Measurements from ENCODE around the gene HSF4. TPM values are rescaled to one million over a fixed set of nuclear protein-coding genes. Genes with fewer than 3 reads are reported as not detected.

Gene HSF4
- total RNA-seq, 1 donor from 2014 or later = 0.63 TPM

DNA sequence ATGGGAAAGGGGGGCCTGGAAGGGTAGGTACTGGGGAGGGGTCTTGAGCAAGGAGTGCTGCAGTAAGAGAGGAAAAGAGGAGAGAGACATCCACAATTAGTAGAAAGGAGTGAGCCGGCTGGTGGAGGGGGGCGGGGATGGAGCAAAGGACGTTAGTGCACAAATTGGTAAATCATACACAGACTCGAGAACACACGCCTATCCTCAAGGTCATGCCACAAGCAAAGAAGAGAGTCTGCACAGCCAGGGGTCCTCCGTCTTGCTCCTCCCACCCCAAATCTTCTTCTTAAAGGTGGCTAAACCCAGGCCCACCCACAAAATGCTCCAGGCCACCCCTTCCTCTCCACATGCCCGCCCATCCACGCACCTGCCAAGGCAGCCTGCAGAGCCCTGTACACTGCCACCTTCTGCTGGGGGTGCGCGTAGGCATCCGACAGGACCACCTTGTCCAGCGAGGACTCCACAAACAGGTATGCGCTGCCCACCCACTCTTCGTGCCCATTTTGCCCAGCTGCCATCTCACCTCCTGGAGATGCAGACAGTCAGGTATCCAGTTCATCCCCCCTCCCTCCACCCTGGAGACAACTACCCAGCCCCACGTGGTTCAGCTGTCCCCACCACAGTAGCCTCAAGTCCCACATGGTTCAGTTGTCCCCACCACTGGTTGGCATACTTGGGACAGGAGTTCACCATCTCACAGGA, 8.3 kb upstream of the HSF4 start:
- no peak overlapping the region for H3K4me3 ChIP-seq (ENCODE audit: low read depth, low read length)
- no peak for DNase-seq (ENCODE audit: low read depth)
- TF ChIP-seq CTCF (conservative IDR thresholded peaks at IDR 0.05; ENCODE audit: low read depth, low read length) = no peak

DNA sequence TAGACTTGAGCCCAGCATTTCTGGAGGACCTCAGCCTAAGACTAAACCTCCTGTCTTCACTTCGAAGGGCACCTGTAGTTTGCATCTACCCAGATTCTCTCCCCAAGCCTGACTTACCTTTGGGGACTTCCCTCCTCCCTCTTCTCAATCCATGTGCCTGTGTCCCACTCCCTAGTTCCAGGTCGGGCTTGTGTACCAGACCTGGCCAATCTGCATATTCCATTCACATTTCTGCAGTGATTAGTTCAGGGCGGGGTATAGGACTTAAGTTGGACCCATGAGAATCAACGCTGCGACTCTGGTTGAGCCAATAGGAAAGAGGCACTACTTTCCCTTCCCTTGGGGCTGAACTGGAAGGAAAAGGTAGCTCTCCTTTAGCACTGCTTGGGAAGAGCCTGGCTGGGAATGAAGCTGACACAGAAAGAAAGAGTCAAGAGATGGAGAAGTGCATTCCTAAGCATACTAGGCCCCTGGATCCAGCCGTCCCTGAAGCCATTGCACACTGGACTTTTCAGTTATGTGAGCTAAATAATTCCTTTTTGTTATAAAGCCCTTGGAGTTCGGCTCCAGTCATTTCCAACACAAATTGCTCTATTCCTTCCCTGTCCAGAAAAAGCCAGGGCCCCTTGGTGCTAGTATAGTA, 7.3 kb upstream of the HSF4 start:
- no peak overlapping the region for H3K4me3 ChIP-seq (ENCODE audit: low read depth, low read length)
- no peak for TF ChIP-seq CTCF (conservative IDR thresholded peaks at IDR 0.05; ENCODE audit: low read depth, low read length)
- no peak for DNase-seq (ENCODE audit: low read depth)

DNA sequence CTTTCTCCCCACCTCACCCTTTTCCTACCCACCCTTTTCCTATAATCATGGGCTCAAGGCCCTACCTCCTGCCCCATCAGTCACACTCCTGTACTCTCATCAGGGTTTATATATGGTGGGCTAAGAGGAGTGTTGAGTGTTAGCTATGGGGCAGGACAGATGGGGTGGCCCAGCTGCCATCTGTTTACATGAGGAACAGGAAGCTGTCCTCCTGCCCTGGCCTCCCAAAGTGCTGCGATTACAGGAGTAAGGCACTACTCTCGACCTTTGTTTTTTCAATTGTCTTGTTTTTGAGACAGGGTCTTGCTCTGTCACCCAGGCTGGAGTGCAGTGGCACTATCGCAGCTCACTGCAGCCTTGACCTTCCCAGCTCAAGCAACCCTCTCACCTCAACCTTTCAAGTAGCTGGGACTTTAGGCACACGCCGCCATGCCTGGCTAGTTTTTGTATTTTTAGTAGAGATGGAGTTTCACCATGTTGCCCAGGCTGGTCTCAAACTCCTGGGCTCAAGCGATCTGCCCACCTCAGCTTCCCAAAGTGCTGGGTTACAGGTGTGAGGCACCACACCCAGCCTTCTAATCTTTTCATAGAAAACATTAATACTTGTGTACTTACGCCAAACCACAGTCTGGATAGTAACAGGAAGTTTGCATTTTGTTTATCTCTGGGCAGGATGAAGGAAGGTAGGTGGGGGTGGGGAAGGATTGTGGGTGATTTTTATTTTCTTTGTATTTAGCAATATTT, 6.5 kb upstream of the HSF4 start:
- no peak for TF ChIP-seq CTCF (conservative IDR thresholded peaks at IDR 0.05; ENCODE audit: low read depth, low read length)
- no peak for DNase-seq (ENCODE audit: low read depth)
- H3K4me3 ChIP-seq (ENCODE audit: low read depth, low read length) = no peak overlapping the region

GRCh38 chr16:67158637-67159600, 5.6 kb upstream of the HSF4 start:
- no peak for DNase-seq (ENCODE audit: low read depth)
- peak overlapping the region; percentile 99 for H3K4me3 ChIP-seq (ENCODE audit: low read depth, low read length)
- no peak for TF ChIP-seq CTCF (conservative IDR thresholded peaks at IDR 0.05; ENCODE audit: low read depth, low read length)

GRCh38 chr16:67161595-67162058, 2.9 kb upstream of the HSF4 start:
- H3K4me3 ChIP-seq (ENCODE audit: low read depth, low read length) = peak overlapping the region; percentile 99

More at GRCh38 chr16:67161595-67162058, 2.9 kb upstream of the HSF4 start:
- DNase-seq (ENCODE audit: low read depth) = no peak
- TF ChIP-seq CTCF (conservative IDR thresholded peaks at IDR 0.05; ENCODE audit: low read depth, low read length) = no peak
